ENCODE data around the gene DRD2.

GRCh38 chr11:113504071-113504470 lies 28.9 kb upstream of the DRD2 start:
- no peak for TF ChIP-seq CTCF (IDR thresholded peaks at IDR 0.05 in 8 of 11, conservative IDR thresholded peaks at IDR 0.05 in 3 of 11)
- TF ChIP-seq POLR2A (IDR thresholded peaks at IDR 0.05) = no peak
- TF ChIP-seq POLR2AphosphoS5 (IDR thresholded peaks at IDR 0.05) = no peak

Measured in spleen (tissue), 7 donors.